Measurements from ENCODE around the gene CSAG1.
"Not testable (repeated sequence)": the region's sequence is repeated elsewhere in the genome, so short reads cannot be mapped to it uniquely, and the experiment has no call there.

CSAG1 gene

GRCh38 chrX:152697952-152698931, 35.3 kb downstream of the CSAG1 start, which contains the start of gene MAGEA3:
Gene MAGEA3 (plus strand): TSS chrX:152698794. CDS start chrX:152700833, 2,039 bp downstream.
- not testable (repeated sequence) for DNase-seq

DNA sequence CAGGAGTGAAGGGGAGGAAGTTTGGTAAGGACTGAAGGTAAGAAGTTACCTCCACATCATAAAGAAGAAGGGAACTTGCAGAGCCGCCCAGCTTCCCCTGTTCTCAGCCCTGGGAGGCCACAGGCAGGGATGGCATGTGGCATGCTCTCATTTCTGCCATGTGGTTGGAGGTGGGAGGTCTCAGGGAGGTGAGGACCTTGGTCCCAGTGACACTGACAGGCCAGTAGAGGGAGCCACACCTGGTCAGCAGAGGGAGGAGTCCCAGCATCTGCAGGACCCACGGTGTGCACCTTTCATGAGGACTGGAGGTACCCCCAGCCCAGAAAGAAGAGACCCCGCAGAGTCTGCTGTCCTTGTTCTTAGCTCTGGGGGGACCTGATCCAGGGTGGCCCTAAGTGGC, 52.5 kb downstream of the CSAG1 start:
- DNase-seq: not testable (repeated sequence)

Data from DMS53 (cell line).